ENCODE results near the gene TMEM222. TPM values are rescaled to one million over a fixed set of nuclear protein-coding genes. Genes with fewer than 3 reads are reported as not detected.

Gene TMEM222
- total RNA-seq, 4 donors from 2014 or later = 20.0 to 33.0 (median 27.1) TPM

DNA sequence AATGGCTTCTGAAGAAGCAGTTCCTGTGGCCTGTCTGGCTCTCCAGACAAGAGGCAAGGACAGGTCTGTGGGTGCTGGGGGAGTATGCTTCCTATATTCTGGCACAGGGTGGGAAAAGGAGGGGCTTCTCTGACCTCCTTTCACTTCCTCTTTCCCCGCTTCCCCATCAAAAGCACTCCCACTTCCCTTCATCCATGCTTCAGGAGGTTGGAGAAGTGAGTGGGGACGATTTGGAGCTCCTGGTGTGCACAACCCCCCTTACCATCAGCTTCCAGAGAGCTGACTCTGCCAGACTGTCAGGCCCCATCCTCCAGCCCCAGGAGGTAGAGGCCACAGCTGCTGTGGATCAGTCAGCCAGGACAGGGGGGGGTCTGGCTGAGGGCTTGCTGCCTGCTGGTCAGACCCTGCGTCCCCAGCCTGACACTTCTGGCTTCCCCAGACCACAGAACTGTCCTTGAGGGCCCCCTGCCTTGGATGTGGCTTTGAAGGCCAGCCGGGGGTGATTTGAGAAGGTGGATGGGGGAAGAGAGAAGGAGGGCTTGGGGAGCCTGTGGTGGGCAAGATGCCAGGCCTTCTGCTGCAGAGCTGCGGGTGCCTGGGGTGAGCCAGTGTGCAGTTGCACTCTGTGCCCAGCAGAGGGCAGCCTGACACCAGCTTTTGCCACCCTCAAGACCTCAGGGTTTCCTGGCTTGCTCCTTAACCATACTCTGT, 21.5 kb upstream of the TMEM222 start:
- peaks cover 23 to 56% (median 35%) of the 10 kb centered on the region in 3 donors for H3K4me1 ChIP-seq
- peaks cover 15 to 98% (median 19%) of the 10 kb centered on the region in 3 donors for H3K36me3 ChIP-seq
- H3K9me3 ChIP-seq = no peaks in the 10 kb centered on the region
- H3K27ac ChIP-seq = peak overlapping the region; percentile 67 to 94 (median 90)
- H3K27me3 ChIP-seq = no peaks in the 10 kb centered on the region
- peak; percentile 19 for DNase-seq
- TF ChIP-seq POLR2A (IDR thresholded peaks at IDR 0.05) = no peak
- TF ChIP-seq CTCF (IDR thresholded peaks at IDR 0.05) = peak; percentile 99 to 100 (median 99)
- intact Hi-C loops (cut with DNase I) = loop anchor here (5.0 kb wide), 2 partner anchors 92 to 307 kb away; partner anchors contain the start of gene GPR3
- WGBS, 2 donors = 0 to 36% methylated on average over 2 of the region's 5 CpGs
- no peak overlapping the region for H3K4me3 ChIP-seq

DNA sequence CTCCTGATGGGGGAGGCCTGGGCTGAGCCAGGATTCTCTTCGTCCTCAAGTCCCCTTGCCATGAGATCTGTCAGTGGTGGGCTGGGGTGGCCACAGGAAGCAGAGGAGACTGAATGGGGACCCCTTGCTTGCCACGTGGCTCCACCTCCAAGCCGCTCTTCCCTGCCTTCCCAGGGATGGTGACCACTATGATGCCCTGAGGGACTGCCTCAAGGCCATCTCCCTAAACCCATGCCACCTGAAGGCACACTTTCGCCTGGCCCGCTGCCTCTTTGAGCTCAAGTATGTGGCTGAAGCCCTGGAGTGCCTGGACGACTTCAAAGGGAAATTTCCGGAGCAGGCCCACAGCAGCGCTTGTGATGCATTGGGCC, 20.9 kb upstream of the TMEM222 start:
- no peak for TF ChIP-seq POLR2A (IDR thresholded peaks at IDR 0.05)
- no peak for TF ChIP-seq CTCF (IDR thresholded peaks at IDR 0.05)
- Histone ChIP-seq H3K27ac (peak overlapping the region; percentile 67 to 94 (median 90)), H3K4me3 (no peak overlapping the region), H3K9me3 (no peaks in the 10 kb centered on the region), H3K27me3 (no peaks in the 10 kb centered on the region), H3K36me3 (peaks cover 13 to 98% (median 15%) of the 10 kb centered on the region in 3 donors), H3K4me1 (peaks cover 23 to 56% (median 35%) of the 10 kb centered on the region in 3 donors)
- no peak for DNase-seq
- 49 to 67% methylated on average over 5 to 7 of the region's 8 CpGs for WGBS, 2 donors
- intact Hi-C loops (cut with DNase I) = loop anchor here (5.0 kb wide), 2 partner anchors 91 to 306 kb away; partner anchors contain the start of gene GPR3

DNA sequence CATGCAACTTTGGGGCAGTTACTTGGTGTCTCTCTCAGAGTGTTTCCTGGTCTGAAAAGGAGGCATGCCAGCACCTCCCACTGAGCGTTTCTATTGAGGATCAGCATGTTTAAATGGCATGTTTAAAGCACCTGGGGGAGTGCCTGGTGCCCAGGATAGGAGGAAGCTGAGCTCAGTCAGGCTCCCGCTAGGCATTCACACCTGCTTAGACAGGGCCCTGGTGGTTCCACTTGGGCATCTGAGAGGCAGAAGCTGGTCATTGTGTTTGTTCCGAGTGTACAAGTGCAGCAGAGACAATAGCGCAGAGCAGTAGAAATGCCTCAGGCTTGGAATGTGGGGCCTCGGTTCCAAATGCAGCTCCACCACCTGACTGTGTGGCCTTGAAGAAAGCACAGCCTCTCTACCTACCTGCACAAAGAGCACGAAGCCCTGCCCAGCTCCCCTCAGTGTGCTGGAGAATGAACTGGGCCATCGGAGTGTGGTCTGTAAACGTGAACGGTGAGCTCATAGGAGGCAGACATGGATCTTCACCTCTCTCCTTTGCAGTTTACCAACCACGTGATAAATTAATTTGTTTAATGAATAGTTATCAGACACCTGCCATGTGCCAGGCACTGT, 20.3 kb upstream of the TMEM222 start:
- H3K36me3 ChIP-seq = peaks cover 15 to 98% (median 18%) of the 10 kb centered on the region in 3 donors
- WGBS, 2 donors = 64 to 79% methylated on average over 3 to 7 of the region's 10 CpGs
- H3K27me3 ChIP-seq = no peaks in the 10 kb centered on the region
- DNase-seq = no peak
- no peak overlapping the region for H3K4me3 ChIP-seq
- TF ChIP-seq POLR2A (IDR thresholded peaks at IDR 0.05) = no peak
- no peak for TF ChIP-seq CTCF (IDR thresholded peaks at IDR 0.05)
- intact Hi-C loops (cut with DNase I) = loop anchor here (5.0 kb wide), 2 partner anchors 91 to 306 kb away; partner anchors contain the start of gene GPR3
- H3K9me3 ChIP-seq = no peaks in the 10 kb centered on the region
- H3K27ac ChIP-seq = peak overlapping the region in 3 of 4 donors; percentile 87 to 94 (median 92)
- peaks cover 23 to 55% (median 35%) of the 10 kb centered on the region in 3 donors for H3K4me1 ChIP-seq

- H3K9me3 ChIP-seq = no peaks in the 10 kb centered on the region
- 90% methylated on average over 1 to 2 of the region's 2 CpGs for WGBS, 2 donors
- H3K27me3 ChIP-seq = no peaks in the 10 kb centered on the region
- no peak overlapping the region for H3K27ac ChIP-seq
- intact Hi-C loops (cut with DNase I) = loop anchor here (5.0 kb wide), 2 partner anchors 90 to 305 kb away; partner anchors contain the start of gene GPR3
- H3K4me3 ChIP-seq = no peak overlapping the region
- H3K36me3 ChIP-seq = peaks cover 15 to 98% (median 22%) of the 10 kb centered on the region in 3 donors
- DNase-seq = no peak
- peaks cover 23 to 46% (median 31%) of the 10 kb centered on the region in 3 donors for H3K4me1 ChIP-seq
- TF ChIP-seq CTCF (IDR thresholded peaks at IDR 0.05) = no peak
- TF ChIP-seq POLR2A (IDR thresholded peaks at IDR 0.05) = no peak
These were observed 19.4 kb upstream of the TMEM222 start for GRCh38 chr1:27302612-27303011.

- Histone ChIP-seq H3K4me1 (peaks cover 21 to 37% (median 24%) of the 10 kb centered on the region in 3 donors), H3K36me3 (peaks cover 9 to 90% (median 14%) of the 10 kb centered on the region in 3 donors), H3K27me3 (no peaks in the 10 kb centered on the region), H3K27ac (no peak overlapping the region), H3K9me3 (no peaks in the 10 kb centered on the region), H3K4me3 (no peak overlapping the region)
- TF ChIP-seq CTCF (IDR thresholded peaks at IDR 0.05) = no peak
- no peak for TF ChIP-seq POLR2A (IDR thresholded peaks at IDR 0.05)
- 85 to 91% methylated on average over 8 to 13 of the region's 15 CpGs for WGBS, 2 donors
- DNase-seq = no peak
- intact Hi-C loops (cut with DNase I) = loop anchor here (5.0 kb wide), 2 partner anchors 89 to 304 kb away; partner anchors contain the start of gene GPR3
These were observed 18.5 kb upstream of the TMEM222 start for GRCh38 chr1:27303509-27303908.
